Dermis blood vessel endothelial cell (primary cell): ENCODE data around the gene CHAF1B. TPM values are rescaled to one million over a fixed set of nuclear protein-coding genes. Genes with fewer than 3 reads are reported as not detected.
"Not testable (repeated sequence)": the region's sequence is repeated elsewhere in the genome, so short reads cannot be mapped to it uniquely, and the experiment has no call there.

Experiments
- DNase-seq: peaks from one replicate; pipeline ENCODE4 v3.0.0; 2010
- total RNA-seq: library from RNA; depleted of rRNA; stranded (reverse); fragments of >200 nt; gene quantifications from 2 replicates; pipeline ENCODE4 v1.2.3, GENCODE V29; 2014

The CHAF1B gene
- total RNA-seq, 1 donor from 2014 or later, result 2.2 TPM

DNA sequence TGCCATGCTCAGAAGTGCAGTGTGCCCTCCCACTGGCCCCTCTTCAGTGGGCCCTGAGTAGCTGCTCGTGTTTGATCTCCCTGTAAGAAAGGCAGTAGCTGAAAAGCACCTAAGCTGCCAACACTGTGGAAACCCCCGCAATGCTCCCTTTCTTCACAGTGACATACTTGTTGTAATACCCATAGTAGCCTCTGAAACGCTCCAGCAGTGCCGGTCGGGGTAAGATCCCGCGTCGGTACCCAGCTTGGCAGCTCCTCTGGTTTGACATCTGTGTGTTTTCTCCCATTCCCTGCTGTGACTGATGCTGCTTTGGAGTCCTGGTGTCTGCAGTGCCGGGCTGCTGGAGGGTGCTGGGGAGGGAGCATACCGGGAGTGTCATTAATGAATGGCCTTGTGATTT, 3.6 kb downstream of the CHAF1B start:
- peak; percentile 10 for DNase-seq

DNA sequence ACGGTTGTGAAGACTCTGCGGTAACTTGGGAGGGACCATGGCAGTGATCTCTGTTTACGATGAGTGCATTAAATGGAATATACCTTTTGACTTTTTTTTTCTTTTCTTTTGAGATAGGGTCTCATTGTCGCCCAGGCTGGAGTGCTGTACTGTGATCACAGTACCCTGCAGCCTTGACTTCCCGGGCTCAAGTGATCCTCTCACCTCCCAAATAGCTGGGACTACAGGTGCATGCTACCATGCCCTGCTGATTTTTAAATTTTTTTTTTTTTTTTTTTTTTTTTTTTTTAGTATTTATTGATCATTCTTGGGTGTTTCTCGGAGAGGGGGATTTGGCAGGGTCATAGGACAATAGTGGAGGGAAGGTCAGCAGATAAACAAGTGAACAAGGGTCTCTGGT, 6.5 kb downstream of the CHAF1B start:
- DNase-seq, result not testable (repeated sequence)

DNA sequence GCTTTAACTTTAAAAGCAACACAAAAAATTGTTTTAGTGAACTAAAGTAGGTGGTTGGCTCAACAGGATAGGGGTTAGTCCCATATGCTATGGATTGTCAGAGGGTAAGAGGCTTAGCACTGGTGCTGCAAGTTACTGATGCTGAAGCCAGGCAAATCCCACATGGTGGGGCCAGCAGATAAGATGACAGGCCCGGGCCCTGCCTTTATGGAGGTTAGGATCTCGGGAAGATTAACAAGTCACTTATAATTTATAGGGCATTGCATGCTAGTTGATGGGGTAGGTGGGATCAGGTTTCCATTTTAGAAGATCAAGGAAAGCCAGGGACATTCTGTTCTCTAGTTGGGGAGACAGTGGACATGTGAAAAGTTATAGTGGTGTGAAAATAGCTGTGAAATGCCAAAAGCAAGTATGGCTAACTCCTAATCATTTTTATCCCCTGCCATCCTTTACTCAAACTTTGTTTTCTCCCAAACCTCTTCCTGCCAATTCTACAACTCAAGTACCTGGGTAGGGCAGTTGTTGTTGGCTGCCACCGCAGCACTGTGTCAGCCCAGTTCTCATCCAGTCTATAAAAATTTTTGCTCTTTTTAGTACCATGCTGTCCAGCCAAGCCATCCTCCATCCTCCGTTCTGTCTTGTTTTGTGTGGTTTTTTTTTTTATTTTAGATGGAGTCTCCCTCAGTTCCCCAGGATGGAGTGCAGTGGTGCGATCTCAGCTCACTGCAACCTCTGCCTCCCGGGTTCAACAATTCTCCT, 10.3 kb downstream of the CHAF1B start:
- DNase-seq, result no peak

DNA sequence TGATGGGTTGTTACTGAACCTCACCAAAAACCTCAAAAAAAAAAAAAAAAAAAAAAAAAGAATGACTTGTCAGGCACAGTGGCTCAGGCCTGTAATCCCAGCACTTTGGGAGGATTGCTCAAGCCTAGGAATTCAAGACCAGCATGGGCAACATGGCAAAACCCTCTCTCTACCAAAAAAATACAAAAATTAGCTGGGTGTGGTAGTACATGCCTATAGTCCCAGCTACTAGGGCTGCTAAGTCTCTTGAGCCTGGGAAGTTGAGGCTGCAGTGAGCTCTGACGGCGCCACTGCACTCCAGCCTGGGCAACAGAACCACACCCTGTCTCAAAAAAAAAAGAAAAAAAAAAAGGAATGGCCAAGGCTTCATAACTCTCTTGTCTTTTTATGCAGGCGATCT, 11.1 kb downstream of the CHAF1B start:
- DNase-seq, result no peak

DNA sequence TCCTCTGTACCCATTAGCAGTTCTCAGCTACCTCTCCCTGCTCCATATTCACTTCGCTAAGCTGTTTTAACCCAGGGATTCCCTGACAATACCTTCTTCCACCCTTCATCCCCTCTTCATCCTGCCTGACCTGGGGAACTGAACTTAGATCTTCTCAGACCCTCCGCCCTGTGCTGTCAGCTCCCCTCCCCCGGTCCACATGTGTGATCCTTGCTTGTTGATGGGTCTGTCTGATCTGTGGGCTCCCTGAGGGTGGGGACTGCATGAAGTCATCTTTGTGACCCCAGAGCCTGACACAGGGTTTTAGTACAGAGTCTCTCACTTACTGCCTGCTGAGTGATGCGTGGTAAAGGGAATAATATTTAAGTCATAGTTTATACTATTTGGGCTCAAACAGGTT, 11.8 kb downstream of the CHAF1B start:
- no peak for DNase-seq

DNA sequence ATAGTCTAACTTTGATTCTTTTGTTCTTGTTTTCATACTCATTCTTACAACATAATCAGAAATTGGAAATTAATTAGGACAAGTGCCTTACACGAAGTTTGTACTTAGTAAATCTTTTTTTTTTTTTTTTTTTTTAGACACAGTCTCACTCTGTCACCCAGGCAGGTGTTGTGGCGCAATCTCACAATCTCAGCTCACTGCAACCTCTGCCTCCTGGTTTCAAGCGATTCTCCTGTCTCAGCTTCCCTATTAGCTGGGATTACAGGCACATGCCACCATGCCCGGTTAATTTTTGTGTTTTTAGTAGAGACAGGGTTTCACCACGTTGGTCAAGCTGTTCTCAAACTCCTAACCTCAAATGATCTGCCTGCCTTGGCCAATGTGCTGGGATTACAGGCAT, 12.4 kb downstream of the CHAF1B start:
- DNase-seq, result no peak

DNA sequence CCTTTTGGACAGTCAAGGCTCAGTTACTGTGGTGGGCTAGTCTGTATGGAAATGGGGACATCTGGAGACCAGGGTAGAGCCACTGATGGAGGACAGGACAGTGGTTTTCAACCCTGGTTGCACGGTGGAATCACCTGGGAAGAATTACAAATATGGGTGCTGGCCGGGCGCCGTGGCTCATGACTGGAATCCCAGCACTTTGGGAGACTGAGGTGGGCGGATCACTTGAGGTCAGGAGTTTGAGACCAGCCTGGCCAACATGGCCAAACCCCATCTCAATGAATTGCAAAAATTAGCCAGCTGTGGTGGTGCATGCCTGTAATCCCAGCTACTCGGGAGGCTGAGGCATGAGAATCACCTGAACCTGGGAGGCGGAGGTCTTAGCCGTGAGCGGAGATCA, 14.5 kb downstream of the CHAF1B start:
- DNase-seq, result not testable (repeated sequence)

DNA sequence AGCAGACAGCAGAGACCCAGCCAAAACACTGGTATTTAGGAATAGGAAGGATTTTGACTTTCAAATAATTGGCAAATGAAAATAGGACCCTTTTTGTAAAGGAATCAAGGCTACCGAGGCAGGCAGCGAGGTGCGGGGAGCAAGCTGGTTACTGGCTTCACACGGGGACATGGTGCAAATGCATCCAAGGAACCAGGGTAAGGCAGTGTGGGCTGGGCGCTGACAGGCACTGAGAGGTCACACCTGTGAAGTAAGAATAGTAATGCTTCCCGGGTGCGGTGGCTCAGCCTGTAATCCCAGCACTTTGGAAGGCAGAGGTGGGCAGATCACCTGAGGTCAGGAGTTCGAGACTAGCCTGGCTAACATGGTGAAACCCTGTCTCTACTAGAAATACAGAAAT, 15.5 kb downstream of the CHAF1B start:
- DNase-seq, result no peak

DNA sequence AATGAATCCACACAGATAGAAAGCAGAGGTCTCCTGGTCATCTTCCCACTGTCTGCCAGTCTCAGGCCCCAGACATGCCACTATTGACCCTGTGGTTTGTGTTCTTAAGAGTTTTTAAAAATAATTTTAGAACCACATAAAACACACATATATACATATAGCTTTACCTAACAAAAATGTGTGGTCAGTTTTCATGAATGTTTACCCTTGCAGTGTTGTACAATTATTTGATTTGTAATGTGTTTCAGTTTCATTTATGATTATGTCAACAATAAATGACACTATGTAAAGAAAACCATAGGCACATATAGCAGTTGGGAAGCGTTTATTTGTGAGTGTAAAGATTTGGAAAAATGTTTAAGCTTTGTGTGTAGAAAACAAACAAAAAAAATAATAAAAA, 17.1 kb downstream of the CHAF1B start:
- DNase-seq, result no peak

DNA sequence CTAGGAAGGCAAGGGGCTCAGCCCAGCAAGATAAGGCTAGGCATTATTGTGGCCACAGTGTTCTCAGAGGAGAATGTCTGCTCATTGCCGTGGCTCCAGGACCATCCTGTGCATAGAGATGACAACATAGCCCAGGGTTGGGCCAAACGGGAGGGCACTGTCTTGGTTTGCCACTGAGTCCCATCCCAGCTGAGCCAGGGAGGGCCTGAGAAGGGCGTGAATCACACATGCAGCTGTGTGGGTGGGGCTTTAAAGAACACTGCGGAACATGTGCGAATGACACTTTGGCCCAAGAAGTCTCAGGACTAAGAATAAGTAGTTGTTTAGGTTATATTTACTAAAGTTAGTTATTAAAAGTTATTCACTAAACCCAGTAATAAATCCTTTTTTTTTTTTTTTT, 18.5 kb downstream of the CHAF1B start:
- DNase-seq, result no peak

DNA sequence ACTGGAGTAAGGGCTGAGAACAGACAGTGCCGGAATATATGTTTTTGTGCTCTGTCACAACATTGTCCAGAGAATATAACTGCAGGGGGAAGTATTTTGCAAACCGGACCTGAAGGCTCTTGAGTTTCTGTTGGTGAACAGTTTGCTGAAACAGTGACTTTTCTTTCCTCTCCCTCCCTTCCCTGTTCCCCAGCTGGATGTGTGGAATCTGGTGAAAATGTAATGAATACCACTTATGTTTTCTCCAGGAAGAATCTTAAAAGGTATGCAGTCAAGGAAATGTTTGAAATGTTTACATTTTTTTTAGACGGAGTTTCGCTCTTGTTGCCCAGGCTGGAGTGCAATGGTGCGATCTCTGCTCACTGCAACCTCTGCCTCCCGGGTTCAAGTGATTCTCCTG, 23.4 kb downstream of the CHAF1B start:
- DNase-seq, result no peak

DNA sequence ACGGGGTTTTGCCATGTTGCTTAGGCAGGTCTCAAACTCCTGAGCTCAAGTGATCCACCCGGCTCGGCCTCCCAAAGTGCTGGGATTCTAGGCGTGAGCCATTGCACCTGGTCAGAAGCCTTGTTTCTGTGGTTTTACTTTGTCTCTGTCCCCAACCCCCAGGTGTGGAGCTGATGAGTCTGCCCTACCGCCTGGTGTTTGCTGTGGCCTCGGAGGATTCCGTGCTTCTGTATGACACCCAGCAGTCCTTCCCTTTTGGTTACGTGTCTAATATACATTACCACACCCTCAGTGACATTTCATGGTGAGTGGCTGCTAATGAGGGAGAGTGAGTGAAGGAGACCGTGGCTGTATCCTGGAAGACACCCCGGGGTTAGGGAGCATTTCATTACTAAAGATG, 26.1 kb downstream of the CHAF1B start:
- no peak for DNase-seq

DNA sequence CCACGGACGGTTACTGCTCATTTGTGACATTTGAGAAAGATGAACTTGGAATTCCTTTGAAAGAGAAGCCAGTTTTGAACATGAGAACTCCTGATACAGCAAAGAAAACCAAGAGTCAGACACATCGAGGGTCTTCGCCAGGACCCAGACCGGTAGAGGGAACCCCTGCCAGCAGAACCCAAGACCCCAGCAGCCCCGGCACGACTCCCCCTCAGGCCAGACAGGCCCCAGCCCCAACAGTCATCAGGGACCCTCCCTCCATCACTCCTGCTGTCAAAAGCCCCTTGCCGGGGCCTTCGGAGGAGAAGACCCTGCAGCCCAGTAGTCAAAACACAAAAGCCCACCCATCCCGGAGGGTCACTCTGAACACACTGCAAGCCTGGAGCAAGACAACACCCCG, 27.7 kb downstream of the CHAF1B start:
- no peak for DNase-seq

DNA sequence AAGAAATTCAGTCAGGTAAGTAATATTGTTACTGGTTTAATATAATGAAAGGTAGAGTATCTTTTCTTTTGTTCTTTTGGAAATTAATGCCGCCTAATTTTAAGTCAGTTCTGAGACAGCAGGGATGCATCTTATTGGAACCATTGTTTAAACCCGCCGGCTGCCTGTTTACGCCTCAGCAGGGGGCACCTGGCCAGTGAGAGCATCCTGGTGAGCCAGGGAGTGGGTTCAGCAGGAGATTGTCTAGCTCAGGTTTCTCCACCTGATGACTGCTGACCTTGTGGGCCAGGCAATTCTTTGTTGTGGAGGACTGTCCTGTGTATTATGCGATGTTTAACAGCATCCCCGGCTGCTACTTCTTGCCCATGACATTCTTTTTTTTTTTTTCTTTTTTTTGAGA, 30.2 kb downstream of the CHAF1B start:
- DNase-seq, result no peak

DNA sequence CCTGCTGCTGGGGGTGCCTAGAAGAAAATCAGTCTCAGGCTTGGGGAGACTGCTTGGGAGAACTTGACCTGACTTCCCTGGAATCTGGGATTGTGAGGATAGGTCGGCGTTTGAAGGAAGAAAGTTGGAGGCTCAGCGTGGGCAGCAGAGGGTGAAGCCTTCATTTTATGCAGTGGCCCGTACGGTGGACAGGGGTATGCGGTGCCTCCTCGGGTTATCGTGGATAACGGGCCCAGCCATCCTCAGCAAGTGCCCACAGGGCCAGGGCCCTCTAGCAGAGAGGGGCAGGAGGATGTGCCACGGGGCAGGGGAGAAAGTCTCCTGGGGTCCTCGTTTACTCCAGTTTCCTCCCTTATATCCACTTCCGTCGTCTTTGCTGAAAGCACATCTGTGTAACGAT, 34.0 kb downstream of the CHAF1B start:
- DNase-seq, result no peak

DNA sequence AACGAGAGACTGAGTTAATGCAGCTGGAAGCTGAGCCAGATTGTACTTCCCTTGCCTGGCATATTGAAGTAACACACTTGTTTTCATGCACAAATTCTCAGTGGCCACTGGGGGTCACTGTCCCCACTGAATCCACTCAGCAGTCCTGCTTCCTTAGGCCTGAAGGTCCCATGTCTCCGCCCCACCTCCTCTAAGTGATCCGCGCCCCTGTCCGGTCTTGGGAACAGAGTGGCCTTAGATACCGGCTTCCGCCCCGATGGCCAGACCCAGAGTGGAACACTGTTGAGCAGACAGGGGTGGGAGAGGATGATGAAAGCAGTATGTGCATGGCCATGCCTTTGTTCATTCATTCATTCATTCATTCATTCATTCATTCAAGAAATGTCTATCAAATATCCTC, 34.8 kb downstream of the CHAF1B start:
- DNase-seq, result peak; percentile 97

DNA sequence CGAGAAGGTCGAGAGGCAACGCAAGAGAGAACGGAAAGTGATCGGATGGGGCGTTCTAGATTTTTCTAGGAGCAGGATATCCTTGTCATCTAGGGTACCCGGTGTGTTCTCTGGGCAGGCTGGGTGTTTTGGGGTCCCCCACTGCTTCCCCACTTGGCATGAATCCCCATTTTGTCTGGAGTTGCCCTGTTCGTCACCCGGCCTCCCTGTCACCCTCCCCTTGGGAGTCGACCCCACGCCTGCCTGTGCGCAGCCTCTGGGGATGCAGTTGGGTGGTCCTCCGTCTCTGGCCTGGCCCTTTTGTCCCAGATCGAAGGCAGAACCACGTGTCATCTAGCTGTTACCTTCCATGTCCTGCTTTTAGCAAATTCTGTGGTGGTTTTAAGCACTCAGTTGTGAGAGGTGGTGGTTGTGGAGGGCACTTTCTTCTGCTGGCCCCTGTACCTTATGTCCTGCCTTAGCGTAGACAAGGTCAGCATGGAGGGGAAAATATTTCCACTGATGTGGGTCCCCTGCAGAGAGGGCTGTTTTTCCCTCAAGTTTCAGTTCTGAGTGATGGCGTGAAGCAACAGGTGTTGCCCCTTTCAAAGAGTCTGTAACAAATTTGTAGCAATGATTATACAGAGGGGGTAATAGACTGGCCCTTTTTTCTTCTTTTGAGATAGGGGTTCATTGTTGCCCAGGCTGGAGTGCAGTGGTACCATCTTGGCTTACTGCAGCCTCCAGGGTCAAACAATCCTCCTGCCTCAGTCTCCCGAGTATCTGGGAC, 35.6 kb downstream of the CHAF1B start:
- no peak for DNase-seq

DNA sequence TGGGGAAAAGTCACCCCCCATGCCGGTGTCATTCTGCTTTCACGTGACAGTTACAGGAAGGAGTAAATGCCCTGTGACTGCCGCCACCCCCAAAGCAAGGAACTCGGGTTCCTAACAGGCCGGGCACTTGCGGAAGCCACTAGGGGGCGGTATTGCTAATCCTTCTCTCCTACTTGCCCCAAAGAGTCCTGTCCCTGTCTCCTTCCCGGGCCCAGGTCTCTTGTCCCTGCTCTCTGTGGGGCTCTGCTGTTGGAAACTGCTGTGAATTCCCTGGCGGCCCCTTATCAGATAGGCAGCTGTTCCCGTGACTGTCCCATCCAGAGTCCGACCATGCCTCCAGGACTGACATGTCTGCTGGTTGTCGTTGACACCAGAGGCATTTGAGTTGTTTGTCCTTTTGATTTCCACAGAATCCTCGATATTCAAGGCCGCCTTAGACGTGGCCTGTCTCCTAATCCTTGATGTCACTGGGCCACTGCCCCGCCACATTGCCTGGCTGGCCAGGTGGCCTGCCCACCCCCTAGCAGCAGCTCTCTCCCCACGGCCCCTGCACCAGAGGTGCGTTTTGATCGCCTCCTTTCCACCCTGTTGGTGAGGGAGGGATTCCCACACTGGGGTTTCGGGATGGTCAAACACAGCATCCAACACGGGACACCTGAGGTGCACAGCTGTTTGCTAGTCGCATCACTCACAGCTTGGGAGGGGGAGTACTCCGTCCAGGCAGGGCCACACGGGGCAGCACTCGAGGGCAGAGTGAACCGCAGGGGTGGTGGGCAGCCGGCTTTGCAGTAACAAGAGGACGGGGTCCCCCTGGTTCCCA, 37.3 kb downstream of the CHAF1B start:
- DNase-seq, result peak; percentile 93

DNA sequence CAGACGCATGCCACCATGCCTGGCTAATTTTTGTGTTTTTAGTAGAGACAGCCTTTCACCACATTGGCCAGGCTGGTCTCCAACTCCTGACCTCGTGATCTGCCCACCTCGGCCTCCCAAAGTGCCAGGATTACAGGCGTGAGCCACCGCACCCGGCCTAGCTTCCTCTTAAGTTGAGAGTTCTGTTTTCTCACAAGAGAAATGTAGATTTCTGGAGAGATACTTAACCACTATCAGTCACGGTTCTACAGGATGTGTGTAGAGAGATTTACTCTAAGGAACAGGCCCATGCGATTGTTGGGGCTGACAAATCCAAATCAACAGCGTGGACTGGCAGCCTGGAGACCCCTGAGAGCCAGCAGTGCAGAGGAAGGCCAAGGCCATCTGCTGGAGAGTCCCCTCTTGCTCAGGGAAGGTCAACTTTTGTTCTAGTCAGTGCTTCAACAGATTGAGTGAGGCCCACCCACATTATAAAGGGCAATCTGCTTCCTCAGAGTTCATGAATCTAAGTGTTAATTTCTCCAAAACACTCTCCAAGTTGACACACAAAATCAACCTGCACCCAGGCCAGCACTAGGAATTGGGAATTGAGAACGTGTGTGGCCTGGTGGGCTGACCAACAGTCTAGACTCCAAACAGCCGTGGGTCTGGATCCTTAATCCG, 38.7 kb downstream of the CHAF1B start:
- DNase-seq, result no peak

DNA sequence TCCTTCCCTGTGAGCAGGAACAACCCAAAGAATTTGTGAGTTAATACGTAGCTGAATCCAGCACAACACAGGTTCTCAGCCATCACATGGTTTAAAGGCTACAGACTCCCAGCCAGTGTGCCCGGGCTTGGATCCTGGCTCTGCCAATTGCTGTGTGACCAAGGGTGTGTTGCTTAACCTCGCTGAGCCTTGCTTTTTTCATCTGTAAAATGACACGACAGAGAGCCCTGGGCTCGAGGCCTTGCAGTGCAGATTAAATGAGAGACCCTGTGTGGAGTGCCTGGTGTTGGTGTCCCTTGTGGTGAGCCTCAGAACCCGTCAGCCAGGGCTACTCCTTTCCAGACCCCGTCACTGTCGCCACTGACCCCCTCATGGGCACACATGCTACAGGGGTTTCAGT, 39.4 kb downstream of the CHAF1B start:
- no peak for DNase-seq

DNA sequence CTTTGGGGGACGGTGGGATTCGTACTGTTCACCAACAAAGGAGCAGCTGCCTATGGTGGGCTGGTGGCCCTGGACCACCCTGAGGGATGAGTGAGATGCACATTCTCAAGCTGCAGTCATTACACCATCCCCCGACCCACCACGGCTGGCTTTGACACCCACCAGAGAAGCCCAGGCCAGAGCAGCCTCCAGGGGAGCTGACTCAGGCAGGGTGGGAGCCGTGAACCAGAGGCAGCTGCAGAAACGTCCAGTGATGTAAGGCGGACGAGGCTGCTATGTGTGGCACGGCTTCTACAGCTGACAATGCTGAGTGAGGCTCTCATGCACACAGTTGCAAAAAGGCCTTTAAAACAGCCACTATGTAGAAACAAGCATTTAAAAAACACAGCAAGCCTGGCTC, 40.1 kb downstream of the CHAF1B start:
- no peak for DNase-seq

DNA sequence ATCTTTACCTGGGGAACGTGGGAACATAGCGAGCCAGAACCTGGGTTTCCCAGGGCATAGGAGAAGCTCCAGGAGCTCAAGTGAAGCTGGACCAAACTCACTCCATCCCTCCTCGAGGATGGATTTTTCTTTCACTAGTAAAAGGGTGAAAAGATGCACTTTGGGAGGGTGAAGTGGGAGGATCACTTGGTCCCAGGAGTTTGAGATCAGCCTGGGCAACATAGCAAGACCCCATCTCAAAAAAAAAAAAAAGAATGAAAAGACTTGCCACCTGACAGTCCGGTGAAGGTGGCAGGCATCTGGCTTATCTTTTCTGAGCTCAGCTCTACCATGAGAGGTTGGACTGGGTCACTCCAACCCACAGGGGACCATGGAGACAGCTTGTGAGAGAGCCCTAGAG, 42.3 kb downstream of the CHAF1B start:
- DNase-seq, result no peak
